GM12878 (cell line): ENCODE measurements around the gene SNX11.

Experiments
- EP300 ChIP-seq, 2 experiments: fragments of 150-350 bp in 1 of 2; IDR thresholded peaks; 2 replicates each; pipeline ENCODE4 v1.6.1; 2011 to 2012; ENCODE audit warnings: low read depth in 2 of 2, low read length in 2 of 2, borderline replicate concordance in 1 of 2, improper control_type of control experiment in 1 of 2, inconsistent platforms in 1 of 2; ENCODE audit not compliant: control insufficient read depth in 1 of 2
- FOXK2 ChIP-seq: fragments of 450-650 bp; IDR thresholded peaks from 2 replicates; pipeline ENCODE4 v1.6.1; 2017; ENCODE audit warnings: mild to moderate bottlenecking, moderate library complexity
- TF ChIP-seq, protein P1 (sequence below), 3 experiments: IDR thresholded peaks in 2 of 3; conservative IDR thresholded peaks in 1 of 3; 2 replicates each; pipeline ENCODE4 v1.5.1; 2011; ENCODE audit warnings: low read depth in 3 of 3, low read length in 3 of 3, mild to moderate bottlenecking in 3 of 3, control low read depth in 2 of 3, moderate library complexity in 2 of 3, inconsistent platforms in 1 of 3, mixed read lengths in 1 of 3; ENCODE audit not compliant: control insufficient read depth in 2 of 3, insufficient read depth in 1 of 3; ENCODE audit errors: extremely low read depth in 1 of 3
- TF ChIP-seq, protein P2 (sequence below): fragments of 150-350 bp; IDR thresholded peaks from 2 replicates; pipeline ENCODE4 v1.6.1; 2016; ENCODE audit warnings: low read depth, low read length
- TF ChIP-seq, protein P3 (sequence below): fragments of 450-650 bp; IDR thresholded peaks from 2 replicates; pipeline ENCODE4 v1.6.1; 2017; ENCODE audit warnings: mild to moderate bottlenecking, low read depth, inconsistent platforms; ENCODE audit not compliant: poor library complexity, severe bottlenecking

DNA sequence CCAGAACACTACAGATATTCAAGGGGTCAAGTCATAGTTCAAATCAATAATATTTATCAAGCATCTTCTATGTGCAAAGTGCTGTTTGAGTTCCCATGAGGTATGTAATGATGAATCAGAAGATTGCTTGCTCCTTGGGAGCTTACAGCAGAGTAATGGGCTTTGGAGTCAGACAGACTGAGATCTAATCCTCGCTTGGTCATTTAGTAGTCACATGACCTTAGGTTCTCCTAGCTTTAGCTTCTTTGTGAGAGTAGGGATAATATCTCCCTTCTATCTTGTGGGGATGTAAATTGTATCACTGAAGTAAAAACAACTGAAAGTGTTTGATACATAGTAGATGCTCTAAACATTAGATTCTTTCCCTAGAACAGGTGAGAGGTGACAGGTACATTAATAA is 30.1 kb downstream of the SNX11 start:
- TF ChIP-seq FOXK2 (no peak), EP300 (IDR thresholded peaks at IDR 0.05; ENCODE audit: borderline replicate concordance in 1 of 2, control insufficient read depth in 1 of 2, low read depth in 2 of 2, low read length in 2 of 2) (no peak)
- TF ChIP-seq, protein P1, sequence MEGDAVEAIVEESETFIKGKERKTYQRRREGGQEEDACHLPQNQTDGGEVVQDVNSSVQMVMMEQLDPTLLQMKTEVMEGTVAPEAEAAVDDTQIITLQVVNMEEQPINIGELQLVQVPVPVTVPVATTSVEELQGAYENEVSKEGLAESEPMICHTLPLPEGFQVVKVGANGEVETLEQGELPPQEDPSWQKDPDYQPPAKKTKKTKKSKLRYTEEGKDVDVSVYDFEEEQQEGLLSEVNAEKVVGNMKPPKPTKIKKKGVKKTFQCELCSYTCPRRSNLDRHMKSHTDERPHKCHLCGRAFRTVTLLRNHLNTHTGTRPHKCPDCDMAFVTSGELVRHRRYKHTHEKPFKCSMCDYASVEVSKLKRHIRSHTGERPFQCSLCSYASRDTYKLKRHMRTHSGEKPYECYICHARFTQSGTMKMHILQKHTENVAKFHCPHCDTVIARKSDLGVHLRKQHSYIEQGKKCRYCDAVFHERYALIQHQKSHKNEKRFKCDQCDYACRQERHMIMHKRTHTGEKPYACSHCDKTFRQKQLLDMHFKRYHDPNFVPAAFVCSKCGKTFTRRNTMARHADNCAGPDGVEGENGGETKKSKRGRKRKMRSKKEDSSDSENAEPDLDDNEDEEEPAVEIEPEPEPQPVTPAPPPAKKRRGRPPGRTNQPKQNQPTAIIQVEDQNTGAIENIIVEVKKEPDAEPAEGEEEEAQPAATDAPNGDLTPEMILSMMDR (IDR thresholded peaks at IDR 0.05 in 2 of 3, conservative IDR thresholded peaks at IDR 0.05 in 1 of 3; ENCODE audit: control insufficient read depth in 2 of 3, extremely low read depth in 1 of 3, insufficient read depth in 1 of 3, low read depth in 3 of 3, low read length in 3 of 3) = no peak
- TF ChIP-seq, protein P2, sequence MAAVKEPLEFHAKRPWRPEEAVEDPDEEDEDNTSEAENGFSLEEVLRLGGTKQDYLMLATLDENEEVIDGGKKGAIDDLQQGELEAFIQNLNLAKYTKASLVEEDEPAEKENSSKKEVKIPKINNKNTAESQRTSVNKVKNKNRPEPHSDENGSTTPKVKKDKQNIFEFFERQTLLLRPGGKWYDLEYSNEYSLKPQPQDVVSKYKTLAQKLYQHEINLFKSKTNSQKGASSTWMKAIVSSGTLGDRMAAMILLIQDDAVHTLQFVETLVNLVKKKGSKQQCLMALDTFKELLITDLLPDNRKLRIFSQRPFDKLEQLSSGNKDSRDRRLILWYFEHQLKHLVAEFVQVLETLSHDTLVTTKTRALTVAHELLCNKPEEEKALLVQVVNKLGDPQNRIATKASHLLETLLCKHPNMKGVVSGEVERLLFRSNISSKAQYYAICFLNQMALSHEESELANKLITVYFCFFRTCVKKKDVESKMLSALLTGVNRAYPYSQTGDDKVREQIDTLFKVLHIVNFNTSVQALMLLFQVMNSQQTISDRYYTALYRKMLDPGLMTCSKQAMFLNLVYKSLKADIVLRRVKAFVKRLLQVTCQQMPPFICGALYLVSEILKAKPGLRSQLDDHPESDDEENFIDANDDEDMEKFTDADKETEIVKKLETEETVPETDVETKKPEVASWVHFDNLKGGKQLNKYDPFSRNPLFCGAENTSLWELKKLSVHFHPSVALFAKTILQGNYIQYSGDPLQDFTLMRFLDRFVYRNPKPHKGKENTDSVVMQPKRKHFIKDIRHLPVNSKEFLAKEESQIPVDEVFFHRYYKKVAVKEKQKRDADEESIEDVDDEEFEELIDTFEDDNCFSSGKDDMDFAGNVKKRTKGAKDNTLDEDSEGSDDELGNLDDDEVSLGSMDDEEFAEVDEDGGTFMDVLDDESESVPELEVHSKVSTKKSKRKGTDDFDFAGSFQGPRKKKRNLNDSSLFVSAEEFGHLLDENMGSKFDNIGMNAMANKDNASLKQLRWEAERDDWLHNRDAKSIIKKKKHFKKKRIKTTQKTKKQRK = no peak
- TF ChIP-seq, protein P3, sequence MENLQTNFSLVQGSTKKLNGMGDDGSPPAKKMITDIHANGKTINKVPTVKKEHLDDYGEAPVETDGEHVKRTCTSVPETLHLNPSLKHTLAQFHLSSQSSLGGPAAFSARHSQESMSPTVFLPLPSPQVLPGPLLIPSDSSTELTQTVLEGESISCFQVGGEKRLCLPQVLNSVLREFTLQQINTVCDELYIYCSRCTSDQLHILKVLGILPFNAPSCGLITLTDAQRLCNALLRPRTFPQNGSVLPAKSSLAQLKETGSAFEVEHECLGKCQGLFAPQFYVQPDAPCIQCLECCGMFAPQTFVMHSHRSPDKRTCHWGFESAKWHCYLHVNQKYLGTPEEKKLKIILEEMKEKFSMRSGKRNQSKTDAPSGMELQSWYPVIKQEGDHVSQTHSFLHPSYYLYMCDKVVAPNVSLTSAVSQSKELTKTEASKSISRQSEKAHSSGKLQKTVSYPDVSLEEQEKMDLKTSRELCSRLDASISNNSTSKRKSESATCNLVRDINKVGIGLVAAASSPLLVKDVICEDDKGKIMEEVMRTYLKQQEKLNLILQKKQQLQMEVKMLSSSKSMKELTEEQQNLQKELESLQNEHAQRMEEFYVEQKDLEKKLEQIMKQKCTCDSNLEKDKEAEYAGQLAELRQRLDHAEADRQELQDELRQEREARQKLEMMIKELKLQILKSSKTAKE = no peak
